AG09309 (cell line): ENCODE measurements around the gene DOCK9.

Source experiments
- DNase-seq: peaks from one replicate; pipeline ENCODE4 v3.0.0-alpha.2; 2010; ENCODE audit warnings: low read depth
- H3K4me3 ChIP-seq: 2 replicates; pipeline ENCODE4 v1.5.1; 2011; ENCODE audit warnings: mild to moderate bottlenecking, low read depth, low read length, moderate library complexity; ENCODE audit not compliant: control insufficient read depth
- TF ChIP-seq, protein P1 (sequence below): IDR thresholded peaks from 2 replicates; pipeline ENCODE4 v1.5.1; 2011; ENCODE audit warnings: mild to moderate bottlenecking, low read depth, low read length, inconsistent platforms; ENCODE audit not compliant: insufficient read depth, control insufficient read depth; ENCODE audit errors: missing control alignments

The DOCK9 gene

DNA sequence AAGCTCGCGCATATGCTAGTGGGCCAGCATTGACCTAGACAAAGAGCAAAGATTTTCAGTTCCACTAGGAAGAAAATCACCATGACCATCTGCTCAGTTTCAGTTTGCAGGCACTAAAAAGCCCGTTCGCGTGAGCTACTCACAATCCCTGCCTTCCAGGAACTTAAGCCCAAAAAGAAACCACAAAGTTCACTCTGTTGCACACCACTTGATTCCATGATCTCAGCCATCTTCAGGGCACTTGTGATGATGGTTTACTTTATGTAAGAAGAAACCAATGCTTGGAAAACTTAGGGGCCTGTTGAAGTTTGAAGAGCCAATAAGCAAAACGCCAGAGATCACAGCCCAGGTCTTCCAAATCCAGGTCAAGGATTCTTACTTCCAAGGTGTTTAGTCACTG, 180.4 kb downstream of the DOCK9 start:
- no peak overlapping the region for H3K4me3 ChIP-seq
- no peak for DNase-seq
- TF ChIP-seq, protein P1, sequence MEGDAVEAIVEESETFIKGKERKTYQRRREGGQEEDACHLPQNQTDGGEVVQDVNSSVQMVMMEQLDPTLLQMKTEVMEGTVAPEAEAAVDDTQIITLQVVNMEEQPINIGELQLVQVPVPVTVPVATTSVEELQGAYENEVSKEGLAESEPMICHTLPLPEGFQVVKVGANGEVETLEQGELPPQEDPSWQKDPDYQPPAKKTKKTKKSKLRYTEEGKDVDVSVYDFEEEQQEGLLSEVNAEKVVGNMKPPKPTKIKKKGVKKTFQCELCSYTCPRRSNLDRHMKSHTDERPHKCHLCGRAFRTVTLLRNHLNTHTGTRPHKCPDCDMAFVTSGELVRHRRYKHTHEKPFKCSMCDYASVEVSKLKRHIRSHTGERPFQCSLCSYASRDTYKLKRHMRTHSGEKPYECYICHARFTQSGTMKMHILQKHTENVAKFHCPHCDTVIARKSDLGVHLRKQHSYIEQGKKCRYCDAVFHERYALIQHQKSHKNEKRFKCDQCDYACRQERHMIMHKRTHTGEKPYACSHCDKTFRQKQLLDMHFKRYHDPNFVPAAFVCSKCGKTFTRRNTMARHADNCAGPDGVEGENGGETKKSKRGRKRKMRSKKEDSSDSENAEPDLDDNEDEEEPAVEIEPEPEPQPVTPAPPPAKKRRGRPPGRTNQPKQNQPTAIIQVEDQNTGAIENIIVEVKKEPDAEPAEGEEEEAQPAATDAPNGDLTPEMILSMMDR, result no peak

DNA sequence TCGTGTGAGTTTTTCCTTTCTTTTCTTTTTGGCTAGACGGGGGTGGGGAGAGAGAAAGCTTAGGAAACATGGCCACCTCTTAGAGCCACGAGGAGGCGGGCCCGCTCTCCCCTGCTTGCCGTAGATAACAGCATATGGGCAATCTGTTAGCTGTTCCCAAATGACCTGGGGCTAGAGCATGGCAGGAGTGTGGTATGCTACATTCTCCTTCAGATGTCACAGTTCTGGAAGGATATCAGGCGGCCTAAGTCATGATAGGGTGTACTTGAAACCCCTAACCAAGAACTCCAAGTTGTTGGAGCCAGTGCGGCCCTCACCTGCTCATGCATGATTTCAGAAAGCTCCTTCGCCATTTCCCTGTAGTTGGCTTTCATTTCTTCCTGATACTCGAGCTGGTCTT, 181.1 kb downstream of the DOCK9 start:
- no peak overlapping the region for H3K4me3 ChIP-seq
- TF ChIP-seq, protein P1, result no peak
- no peak for DNase-seq

DNA sequence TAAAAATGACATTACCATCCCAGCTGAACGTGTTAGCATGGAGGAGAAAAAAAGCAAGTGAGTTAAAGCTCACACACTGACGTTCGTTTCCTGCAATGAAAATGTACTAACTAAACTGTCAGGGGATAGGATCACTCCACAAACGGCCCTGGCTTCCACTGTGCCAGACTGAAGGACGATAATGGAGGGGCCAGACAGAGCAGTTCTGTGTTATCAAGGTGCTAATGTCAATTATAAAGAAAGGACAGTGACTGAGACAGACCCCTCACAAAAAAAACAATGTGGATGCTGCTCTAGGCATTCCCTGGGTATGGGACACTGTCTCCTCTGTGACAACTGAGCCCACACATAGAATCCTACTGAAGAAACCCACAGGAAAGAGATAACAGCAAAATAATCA, 181.7 kb downstream of the DOCK9 start:
- no peak for DNase-seq
- H3K4me3 ChIP-seq, result no peak overlapping the region
- TF ChIP-seq, protein P1, result no peak

DNA sequence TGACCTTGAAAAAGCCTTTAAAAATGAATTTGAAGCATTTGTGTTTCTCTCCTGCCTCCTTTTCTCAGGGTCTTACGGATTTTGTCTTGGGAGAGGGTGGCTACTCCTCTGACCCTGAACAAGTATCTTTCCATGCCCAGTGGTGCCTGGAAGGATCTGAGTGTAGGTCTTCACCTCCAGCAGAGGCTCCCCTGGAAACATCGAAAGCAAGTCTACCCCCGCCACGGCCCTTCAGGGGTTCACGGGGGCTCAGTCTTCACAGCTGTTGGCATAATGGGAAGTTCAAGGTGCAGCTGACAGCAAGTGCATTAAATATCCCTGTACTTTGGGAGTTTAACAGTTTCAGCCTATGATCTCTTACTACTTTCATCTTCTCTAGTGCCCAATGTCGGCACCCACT, 182.6 kb downstream of the DOCK9 start:
- no peak for DNase-seq
- TF ChIP-seq, protein P1, result no peak
- no peak overlapping the region for H3K4me3 ChIP-seq

DNA sequence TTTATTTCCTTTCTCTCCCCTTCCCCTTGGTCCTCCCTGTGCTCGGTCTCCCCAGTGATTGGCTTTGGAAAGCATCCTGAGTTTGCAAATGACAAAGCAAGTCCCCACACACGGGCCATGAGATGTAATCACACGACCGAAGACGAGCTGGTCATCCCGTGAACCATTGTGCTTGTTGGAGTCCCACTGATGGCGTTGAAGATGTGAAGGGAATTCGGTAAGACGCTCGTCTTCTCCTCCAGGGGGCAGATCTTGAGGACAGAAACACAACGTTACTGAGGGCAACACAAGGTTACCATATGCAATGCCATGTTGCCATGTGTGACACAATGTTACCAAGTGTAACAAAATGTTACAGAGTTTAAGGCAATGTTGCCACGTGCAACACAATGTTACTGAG, 183.4 kb downstream of the DOCK9 start:
- no peak for DNase-seq
- H3K4me3 ChIP-seq, result no peak overlapping the region
- TF ChIP-seq, protein P1, result no peak

DNA sequence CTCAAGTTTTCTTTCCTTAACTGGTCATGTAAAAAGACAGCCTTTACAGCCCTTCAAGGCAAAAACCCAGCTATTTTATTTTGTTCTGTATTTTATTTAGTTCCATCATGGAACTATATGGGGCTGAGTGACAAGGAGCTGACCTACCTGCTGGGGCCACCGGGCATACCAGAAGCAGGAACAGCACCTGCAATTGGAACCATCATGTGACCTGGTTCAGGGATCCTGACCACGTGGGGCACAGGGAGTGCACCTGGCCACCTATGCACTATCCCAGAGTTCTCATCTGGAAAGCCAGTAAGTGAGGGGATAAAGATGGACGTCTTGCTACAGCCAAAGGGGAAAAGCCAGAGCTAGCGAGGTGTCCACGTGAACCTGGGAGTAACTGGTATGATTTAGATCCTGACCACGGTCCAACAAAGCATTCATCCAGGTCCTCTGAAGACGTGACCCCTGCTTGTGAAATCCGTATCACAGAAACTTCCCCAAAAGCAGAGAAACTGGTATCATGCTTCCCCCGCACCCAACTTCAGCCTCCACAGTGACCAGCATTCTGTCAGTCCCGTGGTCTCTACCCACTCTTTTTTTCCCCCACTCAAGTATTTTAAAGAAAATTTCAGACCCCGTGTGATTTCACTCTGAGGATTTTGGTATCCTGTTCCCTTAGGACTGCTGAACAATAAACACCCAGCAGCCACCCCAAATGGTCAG, 184.9 kb downstream of the DOCK9 start:
- no peak overlapping the region for H3K4me3 ChIP-seq
- no peak for DNase-seq
- TF ChIP-seq, protein P1, result no peak
